Thyroid gland (tissue), 4 donors: ENCODE data around the gene DENND1A.

ENCODE experiments used
- CTCF ChIP-seq, 6 experiments: fragments of 200-600 bp in 3 of 6; fragments of 450-650 bp in 3 of 6; sonication (generic) in 3 of 6; IDR thresholded peaks; one replicate each; pipeline ENCODE4 v1.5.1; 2016 to 2019; ENCODE audit warnings: antibody characterized with exemption in 6 of 6, mild to moderate bottlenecking in 2 of 6, inconsistent platforms in 1 of 6, moderate library complexity in 1 of 6
- POLR2A ChIP-seq, 2 donors: fragments of 450-650 bp; IDR thresholded peaks; one replicate each; pipeline ENCODE4 v1.6.1; 2017; ENCODE audit warnings: antibody characterized with exemption in 2 of 2, mild to moderate bottlenecking in 2 of 2, moderate library complexity in 1 of 2

- TF ChIP-seq CTCF (IDR thresholded peaks at IDR 0.05) (no peak), POLR2A (IDR thresholded peaks at IDR 0.05) (no peak)
These were observed 358.7 kb downstream of the DENND1A start for GRCh38 chr9:123571240-123571639.
